Measurements from ENCODE around the gene RNF208.

DNA sequence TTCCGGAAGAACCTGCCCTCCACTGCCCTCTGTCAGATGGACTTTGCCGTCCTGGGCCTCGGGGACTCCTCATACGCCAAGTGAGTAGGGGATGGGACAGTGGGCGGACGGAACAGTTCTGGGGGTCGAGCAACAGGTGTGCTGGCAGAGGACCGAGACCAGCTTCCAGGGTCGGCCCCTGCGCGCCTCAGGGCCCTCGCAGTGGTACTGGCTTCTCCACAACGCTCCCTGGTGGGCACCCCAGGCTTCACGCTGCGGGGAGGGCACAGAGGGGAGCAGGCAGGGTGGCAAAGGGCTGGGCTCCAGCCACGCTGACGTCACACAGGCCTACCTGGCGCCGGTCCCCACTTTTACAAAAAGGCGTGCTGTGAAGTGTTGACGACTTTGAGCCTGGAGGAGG lies 9.5 kb downstream of the RNF208 start:
- TF ChIP-seq, protein P1, sequence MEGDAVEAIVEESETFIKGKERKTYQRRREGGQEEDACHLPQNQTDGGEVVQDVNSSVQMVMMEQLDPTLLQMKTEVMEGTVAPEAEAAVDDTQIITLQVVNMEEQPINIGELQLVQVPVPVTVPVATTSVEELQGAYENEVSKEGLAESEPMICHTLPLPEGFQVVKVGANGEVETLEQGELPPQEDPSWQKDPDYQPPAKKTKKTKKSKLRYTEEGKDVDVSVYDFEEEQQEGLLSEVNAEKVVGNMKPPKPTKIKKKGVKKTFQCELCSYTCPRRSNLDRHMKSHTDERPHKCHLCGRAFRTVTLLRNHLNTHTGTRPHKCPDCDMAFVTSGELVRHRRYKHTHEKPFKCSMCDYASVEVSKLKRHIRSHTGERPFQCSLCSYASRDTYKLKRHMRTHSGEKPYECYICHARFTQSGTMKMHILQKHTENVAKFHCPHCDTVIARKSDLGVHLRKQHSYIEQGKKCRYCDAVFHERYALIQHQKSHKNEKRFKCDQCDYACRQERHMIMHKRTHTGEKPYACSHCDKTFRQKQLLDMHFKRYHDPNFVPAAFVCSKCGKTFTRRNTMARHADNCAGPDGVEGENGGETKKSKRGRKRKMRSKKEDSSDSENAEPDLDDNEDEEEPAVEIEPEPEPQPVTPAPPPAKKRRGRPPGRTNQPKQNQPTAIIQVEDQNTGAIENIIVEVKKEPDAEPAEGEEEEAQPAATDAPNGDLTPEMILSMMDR (IDR thresholded peaks at IDR 0.05), result no peak
- TF ChIP-seq POLR2A (IDR thresholded peaks at IDR 0.05), result no peak

Measured in adrenal gland (tissue), 5 donors.